Liver (tissue), 9 donors: ENCODE measurements around the gene LETMD1. TPM values are rescaled to one million over a fixed set of nuclear protein-coding genes. Genes with fewer than 3 reads are reported as not detected.
A peak's percentile ranks its signal among the peaks of the same experiment; 100 is the strongest.

Experiments used
- DNase-seq: peaks from one replicate; pipeline ENCODE4 v3.0.0-alpha.2; 2017; ENCODE audit warnings: low spot score
- H3K27ac ChIP-seq, 2 donors: one replicate each; pipeline ENCODE4 v1.7.0; 2013; ENCODE audit warnings: inconsistent platforms in 2 of 2, low read length in 2 of 2, control low read depth in 1 of 2, low read depth in 1 of 2, mild to moderate bottlenecking in 1 of 2
- H3K27me3 ChIP-seq, 4 donors: one replicate each; pipeline versions ENCODE4 v1.6.1 to v1.7.0; 2013; ENCODE audit warnings: low read length in 3 of 4, inconsistent platforms in 1 of 4, mild to moderate bottlenecking in 1 of 4, moderate library complexity in 1 of 4; ENCODE audit not compliant: control insufficient read depth in 4 of 4, insufficient read depth in 4 of 4
- H3K36me3 ChIP-seq, 4 donors: one replicate each; pipeline versions ENCODE4 v1.6.1 to v1.7.0; 2013; ENCODE audit warnings: low read length in 3 of 4, mild to moderate bottlenecking in 3 of 4, low read depth in 1 of 4, moderate library complexity in 1 of 4; ENCODE audit not compliant: control insufficient read depth in 4 of 4, insufficient read depth in 3 of 4
- H3K4me1 ChIP-seq, 4 donors: one replicate each; pipeline versions ENCODE4 v1.6.1 to v1.7.0; 2013; ENCODE audit warnings: low read length in 3 of 4, mild to moderate bottlenecking in 3 of 4, moderate library complexity in 1 of 4; ENCODE audit not compliant: control insufficient read depth in 4 of 4, insufficient read depth in 4 of 4
- H3K4me3 ChIP-seq, 3 donors: one replicate each; pipeline versions ENCODE4 v1.6.1 to v1.7.0; 2013; ENCODE audit warnings: low read length in 3 of 3, control low read depth in 1 of 3, low read depth in 1 of 3, mild to moderate bottlenecking in 1 of 3
- H3K9ac ChIP-seq, 2 donors: one replicate each; pipeline ENCODE4 v1.7.0; 2013; ENCODE audit warnings: low read length in 2 of 2, mild to moderate bottlenecking in 2 of 2, moderate library complexity in 2 of 2, control low read depth in 1 of 2, low read depth in 1 of 2
- H3K9me3 ChIP-seq, 4 donors: one replicate each; pipeline versions ENCODE4 v1.6.1 to v1.7.0; 2013; ENCODE audit warnings: low read length in 3 of 4; ENCODE audit not compliant: control insufficient read depth in 4 of 4
- EGR1 ChIP-seq, 2 donors: IDR thresholded peaks; 2 replicates each; pipeline ENCODE4 v1.6.1; 2016 to 2018; ENCODE audit warnings: antibody characterized with exemption in 2 of 2, low read depth in 2 of 2
- FOXA1 ChIP-seq: IDR thresholded peaks from 2 replicates; pipeline ENCODE4 v1.6.1; 2016; ENCODE audit warnings: antibody characterized with exemption
- FOXA2 ChIP-seq: IDR thresholded peaks from 2 replicates; pipeline ENCODE4 v1.6.1; 2016; ENCODE audit warnings: antibody characterized with exemption
- GABPA ChIP-seq, 2 donors: IDR thresholded peaks in 1 of 2; conservative IDR thresholded peaks in 1 of 2; 2 replicates each; pipeline ENCODE4 v1.6.1; 2016; ENCODE audit warnings: antibody characterized with exemption in 2 of 2, mild to moderate bottlenecking in 1 of 2, moderate library complexity in 1 of 2
- HNF4A ChIP-seq, 2 donors: conservative IDR thresholded peaks; 2 replicates each; pipeline ENCODE4 v1.6.1; 2016; ENCODE audit warnings: antibody characterized with exemption in 2 of 2, mild to moderate bottlenecking in 2 of 2
- HNF4G ChIP-seq: IDR thresholded peaks from 2 replicates; pipeline ENCODE4 v1.6.1; 2016; ENCODE audit warnings: antibody characterized with exemption
- JUND ChIP-seq, 2 donors: IDR thresholded peaks; 2 replicates each; pipeline ENCODE4 v1.6.1; 2016; ENCODE audit warnings: antibody characterized with exemption in 2 of 2
- NR2F2 ChIP-seq: IDR thresholded peaks from 2 replicates; pipeline ENCODE4 v1.6.1; 2016; ENCODE audit warnings: antibody characterized with exemption
- RAD21 ChIP-seq, 2 donors: IDR thresholded peaks; 2 replicates each; pipeline ENCODE4 v1.6.1; 2016; ENCODE audit warnings: antibody characterized with exemption in 2 of 2, mild to moderate bottlenecking in 2 of 2
- RXRA ChIP-seq, 2 donors: IDR thresholded peaks; 2 replicates each; pipeline ENCODE4 v1.6.1; 2017 to 2018; ENCODE audit warnings: antibody characterized with exemption in 2 of 2, mild to moderate bottlenecking in 1 of 2
- SP1 ChIP-seq: IDR thresholded peaks from 2 replicates; pipeline ENCODE4 v1.6.1; 2018; ENCODE audit warnings: antibody characterized with exemption, mild to moderate bottlenecking
- TAF1 ChIP-seq: conservative IDR thresholded peaks from 2 replicates; pipeline ENCODE4 v1.6.1; 2016; ENCODE audit warnings: antibody characterized with exemption, mild to moderate bottlenecking
- YY1 ChIP-seq: IDR thresholded peaks from 2 replicates; pipeline ENCODE4 v1.6.1; 2016; ENCODE audit warnings: antibody characterized with exemption, mild to moderate bottlenecking
- WGBS: extraction: QIAGEN DNeasy Blood & Tissue Kit; methylation state at CpG from one replicate; pipeline ENCODE4 v1.1.7; 2013; 5-methylcytosine and 5-hydroxymethylcytosine counted together
- polyA plus RNA-seq, 2 donors: library from polyadenylated mRNA; stranded (reverse) in 1 of 2; unstranded in 1 of 2; fragments of 200-250 nt in 1 of 2; fragments of >200 nt in 1 of 2; fragmentation: Nextera tagmentation in 1 of 2; extraction: Ambion mirVana in 1 of 2; gene quantifications; one replicate each; pipeline versions ENCODE4 v1.2.1 to v1.2.3, GENCODE V29; 2013 to 2015
- total RNA-seq, 2 donors: library from RNA; depleted of rRNA; stranded (reverse); fragments of >200 nt; gene quantifications; one replicate each; pipeline ENCODE4 v1.2.3, GENCODE V29; 2014
- TF ChIP-seq, protein P1 (sequence below): IDR thresholded peaks from 2 replicates; pipeline ENCODE4 v1.6.1; 2016; ENCODE audit warnings: antibody characterized with exemption
- TF ChIP-seq, protein P2 (sequence below): IDR thresholded peaks from 2 replicates; pipeline ENCODE4 v1.6.1; 2016; ENCODE audit warnings: antibody characterized with exemption
- TF ChIP-seq, protein P3 (sequence below): IDR thresholded peaks from 2 replicates; pipeline ENCODE4 v1.6.1; 2016; ENCODE audit warnings: antibody characterized with exemption, mild to moderate bottlenecking
- TF ChIP-seq, protein P4 (sequence below): fragments of 150-350 bp; IDR thresholded peaks from 2 replicates; pipeline ENCODE4 v1.5.1; 2017; ENCODE audit warnings: improper control_type of control experiment, low read depth, low read length; ENCODE audit not compliant: missing input control
- TF ChIP-seq, protein P5 (sequence below): IDR thresholded peaks from 2 replicates; pipeline ENCODE4 v1.6.1; 2016; ENCODE audit warnings: antibody characterized with exemption
- donor health status: healthy.
- donor health status: healthy.
- donor health status: healthy.
- donor health status: healthy.
- donor health status: healthy.

The LETMD1 gene
- total and polyA plus RNA-seq, 4 donors = 17.6 to 41.0 (median 22.5) TPM

DNA sequence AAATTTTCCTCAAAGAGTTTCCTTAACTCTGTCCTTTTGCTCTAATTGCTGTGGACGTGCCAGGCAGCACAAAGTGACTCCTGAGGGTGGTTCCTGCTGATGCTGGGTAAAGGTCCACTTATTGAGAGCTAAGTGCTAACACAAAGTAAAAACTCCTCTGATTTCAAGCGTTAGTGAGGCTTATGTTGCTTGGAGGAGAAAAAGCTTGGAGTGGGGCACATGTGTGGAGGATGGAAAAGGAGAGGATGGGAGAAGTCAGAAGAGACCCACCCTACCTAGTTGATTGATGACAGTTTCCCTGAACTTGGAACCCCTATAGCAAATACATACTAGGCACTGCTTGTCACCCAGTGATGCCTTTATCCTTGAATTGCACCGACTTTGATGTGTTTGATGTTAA lies 11.8 kb upstream of the LETMD1 start:
- no peak overlapping the region for H3K4me3 ChIP-seq
- H3K27ac ChIP-seq = no peak overlapping the region
- H3K4me1 ChIP-seq = no peaks in the 10 kb centered on the region
- no peaks in the 10 kb centered on the region for H3K36me3 ChIP-seq
- WGBS = 73% methylated on average over 3 of the region's 3 CpGs
- TF ChIP-seq NR2F2 = no peak
- no peak for TF ChIP-seq HNF4A (conservative IDR thresholded peaks at IDR 0.05)
- no peak for TF ChIP-seq RAD21 (IDR thresholded peaks at IDR 0.05)
- no peak for TF ChIP-seq RXRA (IDR thresholded peaks at IDR 0.05)
- no peak for TF ChIP-seq FOXA1
- TF ChIP-seq YY1 = no peak
- TF ChIP-seq HNF4G = no peak
- no peak for TF ChIP-seq SP1
- TF ChIP-seq JUND (IDR thresholded peaks at IDR 0.05) = no peak
- no peak for TF ChIP-seq TAF1
- TF ChIP-seq, protein P1, sequence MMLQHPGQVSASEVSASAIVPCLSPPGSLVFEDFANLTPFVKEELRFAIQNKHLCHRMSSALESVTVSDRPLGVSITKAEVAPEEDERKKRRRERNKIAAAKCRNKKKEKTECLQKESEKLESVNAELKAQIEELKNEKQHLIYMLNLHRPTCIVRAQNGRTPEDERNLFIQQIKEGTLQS = no peak
- TF ChIP-seq, protein P2, sequence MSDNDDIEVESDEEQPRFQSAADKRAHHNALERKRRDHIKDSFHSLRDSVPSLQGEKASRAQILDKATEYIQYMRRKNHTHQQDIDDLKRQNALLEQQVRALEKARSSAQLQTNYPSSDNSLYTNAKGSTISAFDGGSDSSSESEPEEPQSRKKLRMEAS = no peak
- no peak for TF ChIP-seq EGR1 (IDR thresholded peaks at IDR 0.05; ENCODE audit: low read depth in 2 of 2)
- TF ChIP-seq, protein P3, sequence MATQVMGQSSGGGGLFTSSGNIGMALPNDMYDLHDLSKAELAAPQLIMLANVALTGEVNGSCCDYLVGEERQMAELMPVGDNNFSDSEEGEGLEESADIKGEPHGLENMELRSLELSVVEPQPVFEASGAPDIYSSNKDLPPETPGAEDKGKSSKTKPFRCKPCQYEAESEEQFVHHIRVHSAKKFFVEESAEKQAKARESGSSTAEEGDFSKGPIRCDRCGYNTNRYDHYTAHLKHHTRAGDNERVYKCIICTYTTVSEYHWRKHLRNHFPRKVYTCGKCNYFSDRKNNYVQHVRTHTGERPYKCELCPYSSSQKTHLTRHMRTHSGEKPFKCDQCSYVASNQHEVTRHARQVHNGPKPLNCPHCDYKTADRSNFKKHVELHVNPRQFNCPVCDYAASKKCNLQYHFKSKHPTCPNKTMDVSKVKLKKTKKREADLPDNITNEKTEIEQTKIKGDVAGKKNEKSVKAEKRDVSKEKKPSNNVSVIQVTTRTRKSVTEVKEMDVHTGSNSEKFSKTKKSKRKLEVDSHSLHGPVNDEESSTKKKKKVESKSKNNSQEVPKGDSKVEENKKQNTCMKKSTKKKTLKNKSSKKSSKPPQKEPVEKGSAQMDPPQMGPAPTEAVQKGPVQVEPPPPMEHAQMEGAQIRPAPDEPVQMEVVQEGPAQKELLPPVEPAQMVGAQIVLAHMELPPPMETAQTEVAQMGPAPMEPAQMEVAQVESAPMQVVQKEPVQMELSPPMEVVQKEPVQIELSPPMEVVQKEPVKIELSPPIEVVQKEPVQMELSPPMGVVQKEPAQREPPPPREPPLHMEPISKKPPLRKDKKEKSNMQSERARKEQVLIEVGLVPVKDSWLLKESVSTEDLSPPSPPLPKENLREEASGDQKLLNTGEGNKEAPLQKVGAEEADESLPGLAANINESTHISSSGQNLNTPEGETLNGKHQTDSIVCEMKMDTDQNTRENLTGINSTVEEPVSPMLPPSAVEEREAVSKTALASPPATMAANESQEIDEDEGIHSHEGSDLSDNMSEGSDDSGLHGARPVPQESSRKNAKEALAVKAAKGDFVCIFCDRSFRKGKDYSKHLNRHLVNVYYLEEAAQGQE = no peak
- no peak for TF ChIP-seq FOXA2
- DNase-seq = no peak
- no peaks in the 10 kb centered on the region for H3K9me3 ChIP-seq
- no peak overlapping the region for H3K9ac ChIP-seq
- no peaks in the 10 kb centered on the region for H3K27me3 ChIP-seq

DNA sequence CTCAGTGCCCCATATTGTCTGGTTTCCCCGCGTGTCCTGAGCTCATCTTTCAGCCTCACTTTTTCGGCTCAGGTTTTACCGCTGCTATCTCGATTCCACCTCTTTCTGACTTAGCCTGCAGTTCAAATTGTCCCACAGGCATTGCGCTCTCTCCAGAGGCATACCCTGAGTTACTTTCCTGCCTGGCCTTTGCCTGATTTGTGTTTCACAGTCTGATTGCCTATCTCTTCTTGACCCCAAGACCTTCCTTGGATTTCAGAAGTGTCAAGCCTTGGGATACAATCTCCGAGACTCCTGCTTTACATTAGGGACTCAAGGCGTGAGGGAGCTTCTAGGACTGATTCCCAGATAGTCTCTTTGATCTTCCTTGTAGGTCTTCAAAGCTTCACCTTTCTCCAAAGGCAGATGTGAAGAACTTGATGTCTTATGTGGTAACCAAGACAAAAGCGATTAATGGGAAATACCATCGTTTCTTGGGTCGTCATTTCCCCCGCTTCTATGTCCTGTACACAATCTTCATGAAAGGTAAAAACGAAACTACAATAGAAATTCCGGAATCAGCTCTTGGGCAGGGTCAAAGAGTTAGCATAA lies 629 bp downstream of the LETMD1 start:
- Histone ChIP-seq H3K9me3 (no peaks in the 10 kb centered on the region), H3K4me1 (peaks cover 0 to 23% (median 17%) of the 10 kb centered on the region in 4 donors), H3K27me3 (no peaks in the 10 kb centered on the region), H3K36me3 (peaks cover 6 to 14% (median 10%) of the 10 kb centered on the region in 4 donors), H3K4me3 (peak overlapping the region; percentile 71 to 81 (median 78)), H3K27ac (peak overlapping the region; percentile 86 to 98), H3K9ac (peak overlapping the region; percentile 77 to 91)
- TF ChIP-seq YY1 (no peak), HNF4G (no peak), RAD21 (IDR thresholded peaks at IDR 0.05) (no peak), FOXA2 (no peak), HNF4A (conservative IDR thresholded peaks at IDR 0.05) (no peak), TAF1 (no peak), EGR1 (IDR thresholded peaks at IDR 0.05; ENCODE audit: low read depth in 2 of 2) (no peak), NR2F2 (no peak), FOXA1 (no peak), GABPA (IDR thresholded peaks at IDR 0.05 in 1 of 2, conservative IDR thresholded peaks at IDR 0.05 in 1 of 2) (no peak), SP1 (no peak)
- TF ChIP-seq, protein P4, sequence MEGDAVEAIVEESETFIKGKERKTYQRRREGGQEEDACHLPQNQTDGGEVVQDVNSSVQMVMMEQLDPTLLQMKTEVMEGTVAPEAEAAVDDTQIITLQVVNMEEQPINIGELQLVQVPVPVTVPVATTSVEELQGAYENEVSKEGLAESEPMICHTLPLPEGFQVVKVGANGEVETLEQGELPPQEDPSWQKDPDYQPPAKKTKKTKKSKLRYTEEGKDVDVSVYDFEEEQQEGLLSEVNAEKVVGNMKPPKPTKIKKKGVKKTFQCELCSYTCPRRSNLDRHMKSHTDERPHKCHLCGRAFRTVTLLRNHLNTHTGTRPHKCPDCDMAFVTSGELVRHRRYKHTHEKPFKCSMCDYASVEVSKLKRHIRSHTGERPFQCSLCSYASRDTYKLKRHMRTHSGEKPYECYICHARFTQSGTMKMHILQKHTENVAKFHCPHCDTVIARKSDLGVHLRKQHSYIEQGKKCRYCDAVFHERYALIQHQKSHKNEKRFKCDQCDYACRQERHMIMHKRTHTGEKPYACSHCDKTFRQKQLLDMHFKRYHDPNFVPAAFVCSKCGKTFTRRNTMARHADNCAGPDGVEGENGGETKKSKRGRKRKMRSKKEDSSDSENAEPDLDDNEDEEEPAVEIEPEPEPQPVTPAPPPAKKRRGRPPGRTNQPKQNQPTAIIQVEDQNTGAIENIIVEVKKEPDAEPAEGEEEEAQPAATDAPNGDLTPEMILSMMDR = no peak
- TF ChIP-seq, protein P1 = no peak
- TF ChIP-seq, protein P5, sequence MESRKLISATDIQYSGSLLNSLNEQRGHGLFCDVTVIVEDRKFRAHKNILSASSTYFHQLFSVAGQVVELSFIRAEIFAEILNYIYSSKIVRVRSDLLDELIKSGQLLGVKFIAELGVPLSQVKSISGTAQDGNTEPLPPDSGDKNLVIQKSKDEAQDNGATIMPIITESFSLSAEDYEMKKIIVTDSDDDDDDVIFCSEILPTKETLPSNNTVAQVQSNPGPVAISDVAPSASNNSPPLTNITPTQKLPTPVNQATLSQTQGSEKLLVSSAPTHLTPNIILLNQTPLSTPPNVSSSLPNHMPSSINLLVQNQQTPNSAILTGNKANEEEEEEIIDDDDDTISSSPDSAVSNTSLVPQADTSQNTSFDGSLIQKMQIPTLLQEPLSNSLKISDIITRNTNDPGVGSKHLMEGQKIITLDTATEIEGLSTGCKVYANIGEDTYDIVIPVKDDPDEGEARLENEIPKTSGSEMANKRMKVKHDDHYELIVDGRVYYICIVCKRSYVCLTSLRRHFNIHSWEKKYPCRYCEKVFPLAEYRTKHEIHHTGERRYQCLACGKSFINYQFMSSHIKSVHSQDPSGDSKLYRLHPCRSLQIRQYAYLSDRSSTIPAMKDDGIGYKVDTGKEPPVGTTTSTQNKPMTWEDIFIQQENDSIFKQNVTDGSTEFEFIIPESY = no peak
- TF ChIP-seq, protein P2 = no peak
- TF ChIP-seq, protein P3 = no peak
- 12% methylated on average over 14 of the region's 14 CpGs for WGBS
- peak; percentile 46 for DNase-seq
